HUDEP-2 (cell line): ENCODE measurements around the gene CLEC19A.
"Not testable (repeated sequence)": the region's sequence is repeated elsewhere in the genome, so short reads cannot be mapped to it uniquely, and the experiment has no call there.

ENCODE experiments used
- DNase-seq, 76 experiments: peaks; one replicate each; lab custom pipeline; 2025; ENCODE audit not compliant: unreplicated experiment in 76 of 76; lab: John Stamatoyannopoulos, UW

Gene CLEC19A

DNA sequence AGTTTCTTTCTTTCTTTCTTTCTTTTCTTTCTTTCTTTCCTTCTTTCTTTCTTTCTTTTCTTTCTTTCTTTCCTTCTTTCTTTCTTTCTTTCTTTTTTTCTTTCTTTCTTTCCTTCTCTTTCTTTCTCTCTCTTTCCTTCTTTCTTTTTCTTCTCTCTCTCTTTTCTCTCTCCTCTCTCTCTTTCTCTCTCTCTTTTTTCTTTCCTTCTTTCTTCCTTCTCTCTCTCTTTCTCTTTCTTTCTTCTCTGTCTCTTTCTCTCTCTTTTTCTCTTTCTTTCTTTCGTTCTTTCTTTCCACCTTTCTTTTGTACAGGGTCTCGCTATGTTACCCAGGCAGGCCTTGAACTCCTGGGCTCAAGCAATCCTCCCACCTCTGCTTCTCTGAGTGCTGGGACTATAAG, 35.7 kb downstream of the CLEC19A start:
- DNase-seq, result not testable (repeated sequence)

DNA sequence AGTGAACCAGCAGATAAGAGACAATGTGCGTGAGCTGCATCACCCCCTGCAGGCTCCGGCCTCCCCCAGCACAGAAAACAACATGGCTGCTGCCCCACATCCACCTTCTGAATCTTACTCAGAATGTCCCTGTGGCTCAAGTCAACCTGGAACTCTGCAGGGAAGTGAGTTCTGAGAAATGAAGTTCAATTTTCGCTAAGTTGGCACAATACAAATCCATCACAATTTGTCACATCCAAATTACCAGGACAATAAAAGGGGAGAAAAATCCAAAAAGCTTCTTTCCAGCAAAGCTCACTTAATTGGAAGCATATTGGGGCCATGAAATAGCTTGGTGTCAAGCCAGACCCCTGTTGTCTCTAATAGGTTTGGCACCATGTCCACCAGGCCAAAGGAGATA, 38.1 kb downstream of the CLEC19A start:
- no peak for DNase-seq

DNA sequence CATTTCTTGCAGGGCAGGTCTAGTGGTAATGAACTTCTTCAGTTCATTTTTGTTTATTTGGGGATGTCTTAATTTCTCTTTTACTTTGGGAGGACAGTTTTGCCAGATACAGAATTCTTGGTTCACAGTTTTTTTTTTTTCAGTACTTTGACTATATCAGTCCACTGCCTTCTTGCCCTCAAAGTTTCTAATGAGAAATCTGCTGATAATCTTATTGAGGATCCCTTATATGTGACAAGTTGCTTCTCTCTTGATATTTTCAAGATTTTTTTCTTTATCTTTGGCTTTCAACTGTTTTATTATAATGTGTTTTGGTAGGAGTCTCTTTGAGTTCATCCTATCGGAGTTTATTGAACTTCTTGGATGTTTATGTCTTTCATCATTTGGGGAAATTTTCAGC, 42.8 kb downstream of the CLEC19A start:
- DNase-seq, result no peak

DNA sequence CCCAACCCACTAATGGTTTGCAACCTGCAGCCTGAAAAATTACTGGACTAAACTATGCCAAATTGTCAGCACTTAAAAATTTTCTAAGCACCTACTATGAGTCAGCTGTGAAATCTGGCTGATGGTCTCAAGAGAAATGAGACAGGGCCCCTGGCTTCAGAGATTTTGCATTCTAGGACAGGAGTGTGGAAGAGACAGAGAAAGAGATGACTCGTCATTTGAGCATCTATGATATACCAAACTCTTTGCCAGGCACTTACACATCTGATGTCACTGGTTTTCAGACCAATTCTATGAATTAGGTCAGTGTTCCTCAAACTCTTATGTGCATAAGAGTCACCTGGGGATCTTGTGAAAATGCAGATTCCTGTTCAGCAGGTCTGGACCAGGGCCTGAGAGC, 44.4 kb downstream of the CLEC19A start:
- no peak for DNase-seq

DNA sequence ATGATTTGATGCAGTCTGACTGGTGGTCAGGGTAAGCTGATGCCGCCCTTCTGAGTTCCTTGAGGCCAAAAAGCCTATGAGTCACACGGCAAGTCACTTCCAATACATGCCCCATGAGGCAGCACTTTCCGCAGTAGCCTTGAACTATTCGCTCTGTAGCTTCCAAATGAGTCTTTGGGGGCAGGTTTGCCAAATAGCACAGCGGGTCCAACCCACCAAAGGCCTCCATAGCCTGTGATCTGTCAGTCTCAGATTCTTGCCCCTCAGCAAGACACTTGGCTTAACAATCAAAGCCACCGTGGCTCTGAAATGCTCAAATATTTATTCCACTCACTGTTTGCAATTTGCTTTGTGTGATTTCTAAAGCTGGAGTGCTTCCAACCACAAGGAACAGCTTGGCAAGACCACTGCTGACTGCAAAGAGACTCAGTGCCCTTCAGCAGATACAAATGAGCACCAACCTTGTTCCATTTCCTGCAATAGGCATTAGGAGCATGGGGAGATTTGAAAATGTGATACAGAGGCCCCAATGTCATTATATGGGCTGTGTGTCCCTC, 45.4 kb downstream of the CLEC19A start:
- DNase-seq, result no peak

DNA sequence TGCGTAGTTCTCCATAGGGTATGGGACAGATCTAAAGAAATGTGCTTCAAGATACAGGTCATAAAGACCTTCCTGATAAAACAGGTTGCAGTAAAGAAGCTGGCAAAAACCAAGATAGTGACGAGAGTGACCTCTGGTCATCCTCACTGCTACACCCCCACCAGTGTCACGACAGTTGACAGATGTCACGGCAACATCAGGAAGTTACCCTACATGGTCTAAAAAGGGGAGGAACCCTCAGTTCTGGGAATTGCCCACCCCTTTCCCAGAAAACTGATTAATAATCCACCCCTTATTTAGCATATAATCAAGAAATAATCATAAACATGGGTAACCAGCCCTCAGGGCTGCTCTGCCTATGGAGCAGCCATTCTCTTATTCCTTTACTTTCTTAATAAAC, 46.3 kb downstream of the CLEC19A start:
- no peak for DNase-seq

DNA sequence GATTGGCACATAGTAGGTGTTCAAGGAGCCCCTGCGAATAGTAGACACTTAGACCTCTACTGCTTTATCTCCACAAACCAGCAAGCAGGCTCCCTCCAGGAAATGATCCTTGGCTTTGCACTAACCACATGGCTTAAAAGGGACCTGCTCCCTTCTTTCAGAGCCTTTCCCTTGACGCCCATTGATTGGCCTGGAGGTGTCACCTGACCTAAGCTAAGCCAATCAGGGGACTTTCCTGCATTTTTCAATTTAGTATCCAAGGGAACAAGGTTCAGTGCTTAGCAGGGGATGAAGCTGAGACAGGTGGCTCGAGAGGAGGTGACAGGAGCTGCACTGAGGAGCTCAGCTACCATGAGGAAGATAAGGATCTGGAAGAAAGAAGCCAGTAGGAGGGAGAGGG, 52.8 kb downstream of the CLEC19A start:
- DNase-seq, result no peak

DNA sequence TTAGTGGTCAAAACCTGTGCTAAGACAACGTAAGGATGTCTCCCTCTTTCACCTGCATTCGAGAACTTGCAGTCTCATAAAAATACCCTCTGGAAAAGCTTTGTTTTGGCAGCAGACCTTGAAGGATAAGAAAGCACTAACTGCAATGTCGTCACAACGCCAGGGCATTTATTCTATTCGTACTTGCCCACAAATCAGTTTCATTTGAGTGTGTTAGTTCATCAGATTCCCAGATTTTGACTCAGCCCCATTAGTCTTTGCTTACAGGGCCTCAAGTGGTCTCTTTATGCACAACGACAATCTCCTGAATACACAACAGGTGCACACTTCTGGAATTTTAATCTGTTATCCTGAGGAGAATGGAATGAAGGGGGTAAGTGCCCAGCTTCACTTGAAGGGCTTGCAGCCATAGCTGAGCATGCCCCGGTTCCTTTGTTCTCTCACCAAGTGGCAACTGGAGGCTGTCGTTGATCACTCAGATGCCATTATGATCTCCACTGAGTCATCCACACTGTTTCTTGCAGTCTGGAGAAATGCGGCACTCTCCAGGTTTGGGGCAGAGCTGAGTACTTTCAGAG, 58.8 kb downstream of the CLEC19A start:
- DNase-seq, result no peak

DNA sequence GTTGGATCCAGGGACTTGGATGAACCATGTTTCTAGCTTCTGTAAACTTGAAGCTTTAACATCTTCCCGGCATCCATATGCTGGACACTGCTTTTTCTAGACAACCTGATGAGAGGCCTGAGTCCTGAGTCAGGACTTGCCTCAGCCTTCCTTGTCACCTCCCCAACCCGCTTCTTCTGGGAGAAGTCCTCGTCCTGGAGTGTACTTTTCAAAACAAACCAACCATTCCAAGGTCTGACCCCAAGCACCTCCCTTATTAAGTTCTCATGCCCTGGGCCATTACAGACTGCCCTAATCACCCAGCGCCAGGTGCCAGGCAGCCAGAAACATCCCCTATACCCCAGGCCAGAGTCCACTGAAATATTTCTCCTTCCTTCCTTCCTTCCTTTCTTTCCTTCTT, 59.4 kb downstream of the CLEC19A start:
- DNase-seq, result no peak

DNA sequence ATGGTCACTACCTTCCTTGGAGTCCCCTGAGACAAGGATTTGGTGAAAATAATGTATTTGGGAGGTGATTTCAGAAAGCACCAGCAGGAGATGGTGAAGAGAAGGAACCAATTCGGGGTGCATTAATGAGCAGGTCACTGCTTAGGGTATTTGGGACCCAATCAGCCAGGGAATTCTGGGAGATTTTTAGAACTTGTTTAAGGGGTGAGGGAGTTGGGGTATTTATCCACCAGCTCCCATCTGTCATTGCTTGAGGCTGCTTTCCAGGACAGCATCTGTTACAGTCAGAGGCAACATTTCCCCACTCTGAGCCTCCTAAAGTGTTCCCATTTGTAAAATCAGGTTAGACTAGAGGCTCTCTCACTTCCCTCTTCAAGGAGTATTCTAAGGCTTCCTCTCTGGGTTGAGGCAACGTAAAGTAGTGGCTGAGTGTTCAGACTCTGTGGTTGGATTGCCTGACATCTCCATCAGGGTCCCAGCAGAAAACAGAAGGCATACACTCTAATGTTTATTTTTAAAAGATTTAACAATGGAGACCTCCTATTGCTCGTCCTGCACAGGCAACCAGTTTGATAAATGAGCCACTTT, 60.9 kb downstream of the CLEC19A start:
- no peak for DNase-seq

DNA sequence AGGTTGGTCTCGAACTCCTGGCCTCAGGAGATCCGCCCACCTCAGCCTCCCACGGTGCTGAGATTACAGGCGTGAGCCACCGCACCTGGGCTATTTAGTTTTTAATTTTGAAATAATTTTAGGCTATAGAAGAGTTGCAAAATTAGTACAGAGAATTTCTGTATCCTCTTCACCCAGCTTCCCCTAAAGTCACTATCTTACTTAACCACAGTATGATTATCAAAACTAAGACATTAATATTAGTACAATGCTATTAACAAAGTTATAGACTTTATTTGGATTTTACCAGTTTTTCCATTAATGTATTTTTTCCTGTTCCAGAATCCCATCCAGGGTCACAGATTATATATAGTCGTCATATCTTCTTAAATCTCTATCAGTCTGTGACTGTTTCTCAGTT, 62.6 kb downstream of the CLEC19A start:
- DNase-seq, result no peak

DNA sequence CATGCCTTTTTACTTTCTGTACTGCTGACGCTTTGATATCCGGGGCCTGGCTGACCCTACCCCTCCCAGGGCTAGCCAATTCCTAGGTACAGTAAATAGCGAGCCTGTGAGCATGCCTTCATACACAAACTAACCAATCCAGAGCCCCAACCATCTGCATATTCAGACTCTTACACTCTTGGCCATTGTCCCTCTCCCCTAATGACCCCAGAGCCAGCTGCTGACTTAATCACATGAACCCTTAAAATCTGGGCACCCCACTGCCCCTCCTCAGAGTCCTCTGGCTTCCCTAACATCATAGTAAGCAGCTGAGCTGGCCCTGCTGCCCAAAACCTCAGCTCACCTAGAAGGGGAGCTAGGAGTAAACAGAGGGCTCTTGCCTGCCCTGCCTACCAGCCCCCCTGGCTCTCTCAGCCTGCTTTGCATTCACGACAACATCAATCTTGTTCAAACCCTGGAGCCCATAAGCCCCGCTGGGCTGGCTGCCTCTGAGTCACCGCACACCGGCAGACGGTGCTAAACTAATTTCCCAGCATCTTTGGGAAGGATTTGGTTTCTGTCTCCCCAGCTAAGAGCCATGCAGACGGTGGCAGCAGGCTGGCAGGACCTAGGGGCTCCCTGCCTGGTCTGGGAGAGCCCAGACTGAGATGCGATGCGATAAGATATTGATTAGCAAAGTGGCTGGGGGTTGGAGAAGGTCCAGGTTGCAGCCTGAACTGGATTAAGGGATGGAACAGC, 63.2 kb downstream of the CLEC19A start:
- DNase-seq, result no peak

DNA sequence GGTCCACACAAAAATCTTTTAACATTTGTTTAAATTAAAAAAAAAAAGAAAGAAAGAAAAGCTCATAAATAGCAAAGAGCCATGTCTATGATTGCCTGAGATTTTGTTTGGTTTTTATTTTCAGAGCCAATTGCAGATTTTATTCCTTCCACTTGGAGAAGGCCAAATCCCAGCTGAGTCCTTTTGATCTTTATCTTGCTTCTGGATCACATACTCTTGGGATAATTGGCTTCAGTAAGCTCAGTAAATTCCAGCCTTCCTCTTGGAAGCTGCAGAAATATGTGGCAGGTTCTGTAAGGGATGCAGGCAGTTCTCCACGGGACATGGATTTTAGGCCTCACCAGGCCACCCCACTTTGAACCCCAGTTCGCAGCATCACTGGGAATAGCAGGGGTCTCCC, 68.8 kb downstream of the CLEC19A start:
- DNase-seq, result no peak

DNA sequence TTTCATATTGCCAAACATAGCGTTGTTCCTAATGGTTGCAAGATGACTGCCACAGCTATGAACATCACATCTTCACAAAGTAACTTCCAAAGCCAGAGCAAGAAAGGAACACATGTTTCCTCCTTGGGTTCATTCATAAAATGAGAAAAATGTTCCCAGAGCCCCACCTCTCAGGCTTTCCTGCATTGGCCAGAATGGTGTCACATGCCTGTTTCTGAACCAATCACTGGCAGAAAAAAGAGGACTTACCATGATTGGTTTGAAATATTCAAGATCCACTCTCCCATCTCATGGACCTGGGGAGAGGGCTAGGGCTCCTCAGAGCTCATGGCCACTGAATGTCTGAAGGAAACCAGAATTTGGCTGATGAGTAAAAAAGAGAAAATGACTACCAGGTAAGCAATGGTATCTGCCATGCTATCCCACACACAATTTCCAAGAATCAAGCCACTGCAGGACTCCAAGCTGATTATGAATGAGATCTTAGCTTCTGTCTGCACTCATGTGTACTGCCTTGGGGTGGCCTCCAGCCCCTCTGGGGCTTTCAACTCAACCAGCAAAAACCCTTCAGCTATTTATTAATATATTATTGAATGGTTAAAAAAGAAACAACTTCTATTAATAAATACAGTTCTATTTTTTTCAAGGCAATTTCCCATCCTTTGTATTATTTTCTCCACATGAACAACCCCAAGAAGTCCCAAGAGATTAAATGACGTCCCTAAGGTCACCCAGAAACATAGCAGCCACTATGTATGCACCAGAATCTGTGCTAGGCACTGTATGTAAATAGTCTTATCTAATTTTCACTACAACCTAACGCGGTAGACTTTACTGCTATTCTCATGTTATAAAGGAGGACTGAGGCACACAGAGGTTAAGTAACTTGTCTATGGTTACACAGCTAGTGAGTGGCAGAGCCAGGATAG, 70.8 kb downstream of the CLEC19A start:
- DNase-seq, result no peak

DNA sequence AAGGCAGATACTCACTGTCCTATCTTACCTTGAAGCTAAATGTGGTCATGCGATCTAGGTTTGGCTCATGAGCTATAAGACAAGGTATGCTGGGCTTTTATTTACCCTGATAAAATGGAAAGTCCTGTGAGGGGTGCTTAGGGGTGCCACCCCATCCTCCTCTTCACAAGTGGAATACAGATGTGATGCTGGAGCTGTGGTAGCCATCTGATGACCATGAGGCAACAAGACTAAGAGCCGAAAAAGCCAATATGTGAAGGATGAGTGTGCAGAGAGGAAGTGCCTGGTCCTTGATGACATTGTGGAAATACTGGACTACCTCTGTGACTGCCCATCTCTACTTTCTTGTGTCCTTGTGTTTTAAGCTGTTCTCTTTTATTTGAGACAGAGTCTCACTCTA, 74.0 kb downstream of the CLEC19A start:
- DNase-seq, result no peak
